NCI-H1930 (cell line): ENCODE measurements around the gene TMEM235.
A peak's percentile ranks its signal among the peaks of the same experiment; 100 is the strongest.
"Not testable (repeated sequence)": the region's sequence is repeated elsewhere in the genome, so short reads cannot be mapped to it uniquely, and the experiment has no call there.

ENCODE experiments used
- DNase-seq, 2 experiments: peaks; one replicate each; lab custom pipeline; 2025; lab: John Stamatoyannopoulos, UW

TMEM235 gene

DNA sequence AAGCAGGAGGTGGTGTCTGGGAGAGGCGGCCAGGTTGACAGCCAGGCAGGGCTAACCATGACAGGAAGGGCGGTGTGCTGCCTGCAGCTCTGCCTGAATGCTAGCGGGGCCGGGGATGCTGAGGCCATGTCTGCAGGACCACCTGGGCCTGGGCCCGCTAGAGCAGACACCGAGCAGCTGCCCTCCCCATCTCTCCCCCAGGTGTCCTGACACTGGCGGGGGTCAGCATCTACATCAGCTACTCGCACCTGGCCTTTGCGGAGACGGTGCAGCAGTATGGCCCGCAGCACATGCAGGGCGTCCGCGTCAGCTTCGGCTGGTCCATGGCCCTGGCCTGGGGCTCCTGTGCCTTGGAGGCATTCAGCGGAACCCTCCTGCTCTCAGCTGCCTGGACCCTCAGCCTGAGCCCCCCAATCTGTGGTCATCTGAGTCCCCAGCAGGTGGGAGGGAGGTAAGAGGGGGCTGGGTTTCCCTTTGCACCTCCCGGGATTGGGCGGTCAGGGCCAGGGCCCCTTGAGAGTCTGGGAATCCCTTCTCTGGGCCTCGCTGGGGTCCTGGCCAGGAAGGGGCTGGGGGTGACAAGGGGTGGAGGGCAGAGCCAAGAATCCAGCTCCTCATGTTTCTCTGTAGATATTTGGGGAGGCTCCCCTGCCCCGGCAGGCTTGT is 7.5 kb downstream of the TMEM235 start:
- no peak for DNase-seq

DNA sequence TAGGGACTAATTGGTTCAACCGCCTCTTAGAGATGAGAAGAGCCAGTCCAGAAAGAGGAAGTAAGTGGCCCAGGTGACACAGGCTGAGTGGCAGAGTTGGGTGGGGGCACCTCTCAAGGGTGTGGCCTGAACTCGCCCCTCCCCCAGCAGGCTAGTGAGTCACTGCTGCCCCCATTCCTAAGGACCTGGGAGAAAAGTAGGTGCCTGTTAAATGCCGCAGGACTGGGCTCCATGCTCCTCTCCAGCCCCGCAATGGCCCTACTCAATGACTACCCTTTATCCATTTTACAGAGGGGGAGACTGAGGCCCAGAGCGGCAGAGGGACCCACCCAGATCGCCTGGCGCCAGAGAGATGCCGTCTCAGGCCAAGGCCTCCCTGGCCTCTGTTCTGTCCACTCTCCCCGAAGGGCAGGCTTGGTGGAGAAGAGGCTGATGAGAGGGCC is 8.1 kb downstream of the TMEM235 start:
- DNase-seq, result no peak

DNA sequence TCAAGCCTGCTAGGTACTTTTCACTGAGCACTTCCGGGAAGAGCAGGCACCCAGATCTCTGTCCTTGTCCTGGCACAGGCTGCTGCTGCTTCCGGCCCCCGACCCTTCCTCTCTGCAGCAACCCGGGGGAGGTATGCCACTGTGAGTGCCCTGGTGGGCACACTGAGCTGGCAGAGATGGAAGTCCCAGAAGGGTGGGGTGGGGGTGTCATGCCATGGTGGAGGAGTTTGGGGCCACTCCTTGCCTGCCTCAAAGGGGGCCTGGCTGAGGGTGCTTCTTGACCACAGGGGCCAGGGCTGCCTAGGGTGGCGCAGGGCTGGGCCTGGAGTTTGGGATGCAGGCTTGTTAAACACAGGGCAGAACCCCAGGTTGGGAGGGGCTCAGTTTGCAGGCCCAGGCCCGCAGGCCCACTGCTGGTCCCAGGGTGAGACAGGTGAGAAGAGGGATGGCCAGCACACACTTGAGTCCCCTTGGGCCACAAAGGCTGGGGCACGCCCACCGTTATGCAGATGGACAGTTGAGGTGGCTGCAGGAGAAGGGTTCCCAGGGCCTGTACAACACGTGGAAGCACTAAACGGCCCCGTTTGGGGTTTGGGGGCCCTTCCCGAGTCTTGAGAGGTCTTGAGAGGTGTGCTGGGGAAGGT is 8.7 kb downstream of the TMEM235 start:
- DNase-seq, result no peak

DNA sequence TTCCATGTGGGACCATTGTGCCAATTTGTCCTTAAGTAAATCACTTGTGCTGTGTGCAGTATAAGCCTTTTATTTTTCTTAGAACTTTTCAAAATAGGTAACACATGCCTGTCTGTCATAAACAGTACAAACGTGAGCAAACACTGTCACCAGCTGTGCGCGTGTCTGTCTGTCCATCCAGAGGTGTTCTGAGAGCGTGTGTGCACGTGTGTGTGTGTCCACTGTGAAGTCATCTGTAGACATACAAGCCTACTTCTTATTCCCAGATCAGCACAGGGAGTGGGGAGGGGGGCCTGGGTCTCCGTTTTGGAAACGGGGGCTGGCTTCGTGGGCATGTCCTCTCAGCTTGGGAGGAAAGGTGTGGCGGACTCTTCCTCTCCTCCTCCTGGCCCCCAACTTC is 9.4 kb downstream of the TMEM235 start:
- no peak for DNase-seq

DNA sequence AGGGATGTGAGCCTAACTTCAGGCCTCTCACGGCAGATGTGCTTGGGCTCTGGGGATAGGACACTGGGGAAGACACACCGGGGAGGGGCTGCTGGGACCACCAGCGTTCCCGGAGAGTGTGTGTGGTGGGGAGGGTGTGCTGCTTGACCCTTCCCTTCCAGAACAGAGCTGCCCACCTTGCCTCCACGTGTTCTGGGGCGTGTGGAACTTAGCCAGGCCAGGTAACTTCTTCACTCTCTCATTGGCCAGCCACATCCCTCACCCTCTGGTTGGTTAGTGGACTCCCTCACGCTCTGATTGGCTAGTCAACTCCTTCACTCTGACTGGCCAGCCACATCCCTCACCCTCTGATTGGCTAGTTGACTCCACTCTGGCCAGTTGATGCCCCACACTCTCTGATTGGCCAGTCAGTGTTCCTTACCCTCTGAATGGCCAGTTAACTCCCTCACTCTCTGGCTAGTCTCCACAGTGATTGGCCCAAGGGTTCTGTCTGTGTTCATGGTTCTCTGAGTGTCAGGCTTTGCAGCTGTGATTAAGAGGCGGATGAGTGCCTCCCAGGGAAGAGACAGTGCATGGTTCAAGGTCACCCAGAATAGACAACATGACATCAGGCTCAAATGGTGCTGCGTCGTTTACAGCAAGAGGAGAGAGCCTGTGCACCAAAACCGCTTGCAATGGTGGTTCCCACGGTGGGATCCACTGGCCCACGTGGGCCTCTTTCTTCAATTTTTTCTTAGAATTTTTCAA is 10.0 kb downstream of the TMEM235 start:
- DNase-seq, result no peak

DNA sequence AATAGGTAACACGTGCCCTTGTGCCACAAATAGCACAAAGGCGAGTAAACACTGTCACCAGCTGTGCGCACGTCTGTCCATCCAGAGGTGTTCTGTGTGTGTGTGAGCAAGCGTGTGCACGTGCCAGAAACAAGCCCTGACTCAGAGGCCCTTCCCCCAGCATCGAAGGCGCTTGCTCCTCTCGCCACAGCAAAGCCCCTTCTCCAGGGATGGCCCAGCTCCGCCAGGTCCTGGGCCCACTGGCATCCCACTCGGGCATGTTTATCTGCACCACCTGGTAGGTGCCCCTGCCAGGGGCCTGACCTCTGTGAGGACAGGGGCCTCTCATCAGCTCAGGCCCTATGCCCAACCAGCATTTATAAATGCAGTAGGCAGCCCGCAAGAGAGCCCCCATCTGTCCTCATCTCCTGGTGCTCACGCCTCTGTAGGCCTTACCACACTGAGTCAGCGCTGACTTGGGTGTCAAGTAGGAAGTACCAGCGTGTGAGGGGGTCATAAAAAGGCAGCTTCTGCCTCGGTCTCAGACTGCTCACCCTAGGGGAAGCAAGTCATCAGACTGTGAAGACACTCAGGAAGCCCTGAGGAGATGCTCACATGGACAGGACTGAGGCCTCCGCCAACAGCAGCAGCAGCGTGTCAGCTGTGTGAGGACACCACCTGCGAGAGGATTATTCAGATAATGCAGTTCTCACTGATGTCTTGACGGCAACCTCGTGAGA is 10.8 kb downstream of the TMEM235 start:
- no peak for DNase-seq

DNA sequence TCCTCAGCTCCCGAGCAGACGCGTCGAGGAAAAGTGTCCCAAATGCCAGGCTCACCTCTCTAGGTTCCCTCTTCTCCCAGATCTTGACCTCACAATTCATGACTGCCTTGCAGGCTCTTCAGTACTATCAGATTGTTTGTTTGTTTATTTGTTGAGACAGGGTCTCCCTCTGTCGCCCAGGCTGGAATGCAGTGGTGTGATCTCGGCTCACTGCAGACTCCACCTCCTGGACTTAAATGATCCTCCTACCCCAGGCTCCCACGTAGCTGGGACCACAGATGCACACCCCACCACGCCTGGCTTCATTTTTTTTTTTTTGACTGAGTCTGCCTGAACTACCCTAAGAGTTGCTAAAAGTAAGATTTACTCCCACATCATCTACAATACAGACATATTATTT is 15.9 kb downstream of the TMEM235 start:
- no peak for DNase-seq

DNA sequence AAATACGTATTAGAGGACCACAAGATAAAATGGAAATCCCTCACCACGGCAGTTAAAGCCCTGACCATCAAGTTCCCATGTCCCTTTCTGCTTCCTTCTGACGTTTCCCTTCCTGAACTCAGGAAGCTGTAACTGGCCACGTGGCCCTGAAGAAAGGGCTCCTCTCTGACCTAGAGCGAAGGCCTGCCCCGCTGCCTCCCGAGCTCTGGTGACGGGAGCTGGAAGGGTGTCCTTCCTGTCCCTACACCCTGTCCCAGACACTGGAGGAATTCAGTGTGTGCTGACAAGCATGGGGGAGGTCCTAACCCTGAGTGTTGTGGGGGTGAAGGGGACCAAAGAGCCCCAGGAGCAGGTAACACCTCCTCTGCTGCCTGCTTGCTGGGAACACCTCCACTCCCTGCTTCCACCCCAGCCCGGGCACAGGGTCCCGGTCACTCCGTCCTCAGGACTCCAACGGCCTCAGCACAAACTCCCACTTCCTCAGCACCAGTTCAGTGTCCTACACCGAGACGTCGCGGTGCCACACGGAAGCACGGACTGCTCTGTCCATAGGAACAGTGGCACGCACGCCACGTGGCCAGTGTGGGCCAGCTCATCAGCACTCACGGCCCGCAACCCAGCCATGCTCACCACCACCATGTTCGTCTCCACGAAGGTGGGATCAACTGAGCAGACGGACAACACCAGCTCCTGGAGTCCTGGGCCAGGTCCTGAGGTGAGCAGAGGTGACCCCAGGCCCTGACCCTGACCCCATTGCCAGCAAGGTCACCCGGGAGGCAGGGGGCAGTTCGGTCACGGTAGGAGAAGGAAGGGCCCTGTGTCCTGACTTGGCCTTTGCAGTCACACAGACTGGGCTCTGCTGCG is 16.9 kb downstream of the TMEM235 start:
- DNase-seq, result no peak

DNA sequence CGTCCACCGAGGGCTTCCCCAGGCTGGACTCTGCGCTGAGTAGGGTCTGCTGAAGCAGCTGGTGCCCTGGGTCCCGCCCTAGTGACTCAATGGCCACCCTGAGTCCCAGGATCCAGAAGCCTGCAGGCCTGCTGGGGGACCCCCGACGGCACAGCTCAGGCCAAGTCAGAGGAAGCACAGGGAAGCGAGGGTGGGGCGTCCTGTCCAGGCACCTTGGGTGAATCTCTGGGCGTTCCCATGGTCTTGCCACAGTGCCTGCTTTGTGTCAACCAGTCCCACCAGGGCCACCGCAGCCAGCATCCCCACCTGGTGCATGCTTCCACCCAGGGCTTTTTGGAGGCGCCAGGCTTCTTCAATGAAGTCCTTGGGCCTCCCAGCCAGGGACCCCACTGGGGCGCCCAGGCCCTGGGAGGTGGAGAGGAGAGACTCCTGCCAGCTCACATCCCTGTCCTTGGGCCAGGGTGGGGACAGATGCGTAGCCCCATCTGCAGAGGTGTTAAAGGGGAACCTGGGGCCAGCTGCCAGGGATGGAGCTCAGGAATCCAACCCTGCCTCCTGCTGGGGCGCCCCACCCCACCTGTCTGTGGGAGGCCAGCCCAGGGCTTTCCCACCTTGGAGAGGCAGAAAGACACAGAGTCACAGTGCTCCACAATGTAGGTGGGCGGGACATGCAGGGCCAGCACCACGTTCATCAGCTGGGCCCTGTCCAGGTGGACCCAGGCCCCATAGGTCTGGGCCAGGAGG is 17.8 kb downstream of the TMEM235 start:
- DNase-seq, result no peak

DNA sequence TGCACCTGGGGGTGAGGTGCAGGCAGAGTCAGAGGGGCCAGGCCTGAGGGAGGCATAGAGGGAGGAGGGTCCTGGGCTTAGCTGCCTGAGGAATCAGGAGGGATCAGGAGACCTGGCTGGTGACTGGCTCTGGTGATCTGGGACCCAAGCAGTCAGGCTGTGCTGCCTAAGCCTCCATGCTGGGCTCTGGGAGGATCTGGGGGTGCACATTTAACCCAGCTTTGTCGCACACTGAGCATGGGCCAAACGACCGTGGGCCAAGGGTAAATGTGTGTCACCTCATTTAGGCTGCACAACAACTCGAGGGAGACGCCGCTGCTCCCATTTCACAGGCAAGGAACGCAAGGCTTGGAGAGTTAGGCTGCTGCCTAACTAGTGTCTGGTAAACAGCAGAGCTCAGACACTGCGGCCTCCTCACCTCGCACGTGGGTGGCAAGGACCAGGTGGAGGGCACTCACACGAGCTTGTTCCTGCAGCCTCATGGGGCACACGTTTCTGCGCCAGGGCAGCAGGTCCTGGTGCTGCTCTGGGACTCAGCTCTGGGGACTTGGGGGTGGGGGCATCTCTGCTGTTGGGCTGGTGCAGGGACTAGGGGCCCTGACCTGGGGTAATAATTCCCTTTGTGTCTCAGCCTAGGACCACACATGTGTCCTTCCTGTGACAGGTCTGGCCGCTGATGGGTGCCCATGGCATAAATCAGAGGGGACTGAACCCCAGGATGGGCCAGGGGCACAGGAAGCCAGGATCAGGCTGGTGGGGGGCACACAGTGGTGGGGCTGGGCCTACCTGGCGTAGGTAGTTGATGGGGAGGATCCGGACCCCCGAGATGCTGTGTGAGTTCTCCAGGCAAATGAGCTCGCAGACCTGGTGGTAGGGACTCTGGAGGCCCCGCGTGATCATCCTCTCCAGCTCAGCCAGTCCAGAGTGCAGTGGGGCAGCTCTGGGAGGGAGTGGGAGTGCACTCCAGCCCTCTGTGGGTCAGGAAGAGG is 18.7 kb downstream of the TMEM235 start:
- DNase-seq, result no peak

DNA sequence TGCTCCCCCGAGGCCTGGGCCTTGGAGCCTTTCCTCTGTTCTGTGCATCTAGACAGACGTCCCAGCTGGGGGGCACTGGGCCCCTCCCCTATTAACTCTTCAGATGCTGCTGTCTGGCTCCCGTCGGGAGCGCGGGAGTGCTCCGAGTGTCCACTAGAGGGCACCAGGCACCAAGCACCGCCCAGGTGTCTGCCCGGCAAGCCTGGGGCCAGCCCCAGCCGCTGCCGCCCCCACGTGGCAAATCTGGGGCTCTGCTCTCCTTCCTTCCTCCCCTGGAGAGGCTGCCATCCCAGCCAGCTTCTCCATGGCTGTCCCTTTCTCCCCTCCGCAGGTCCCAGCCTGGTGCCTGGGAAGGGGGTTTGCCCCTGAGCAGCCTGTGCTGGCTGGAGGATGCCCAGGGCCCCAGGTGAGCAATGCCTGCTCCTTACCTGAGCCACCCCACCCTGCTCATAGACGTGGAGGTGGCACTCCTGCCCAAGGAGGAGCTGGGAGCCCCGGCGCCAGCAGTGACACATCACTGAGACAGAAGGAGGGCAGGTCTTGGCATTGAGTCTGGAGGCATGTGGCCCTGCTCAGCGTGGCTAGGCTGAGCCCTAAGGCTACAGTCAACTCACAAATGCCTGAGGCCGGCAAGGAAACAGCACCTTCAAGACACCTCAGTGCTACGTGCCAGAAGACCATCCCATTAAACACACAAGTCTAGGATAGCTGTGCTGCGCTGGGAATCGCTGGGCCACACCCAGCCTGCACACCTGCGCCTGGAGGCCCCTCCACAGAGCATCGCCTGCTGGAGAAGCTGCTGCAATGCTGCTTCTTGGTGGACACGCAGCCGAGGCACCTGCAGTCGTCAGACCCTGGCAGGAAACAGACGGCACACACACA is 19.7 kb downstream of the TMEM235 start:
- DNase-seq, result peak; percentile 83 to 86

DNA sequence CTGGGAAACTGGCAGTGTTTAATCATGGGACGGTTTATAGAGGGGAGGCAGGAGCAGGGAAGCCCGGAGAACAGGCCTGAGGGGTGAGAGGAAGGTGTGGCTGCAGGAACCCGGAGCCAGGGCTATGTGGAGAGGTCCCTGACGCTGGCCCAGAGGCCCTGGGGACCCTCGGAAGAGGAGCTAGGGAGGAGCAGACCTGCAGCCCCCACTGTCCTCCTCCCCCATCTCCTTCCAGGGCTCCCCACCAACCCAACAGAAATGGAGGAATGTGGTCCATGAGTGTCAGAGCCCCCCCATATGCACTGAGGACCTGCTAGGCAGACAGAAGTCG is 20.3 kb downstream of the TMEM235 start:
- no peak for DNase-seq

DNA sequence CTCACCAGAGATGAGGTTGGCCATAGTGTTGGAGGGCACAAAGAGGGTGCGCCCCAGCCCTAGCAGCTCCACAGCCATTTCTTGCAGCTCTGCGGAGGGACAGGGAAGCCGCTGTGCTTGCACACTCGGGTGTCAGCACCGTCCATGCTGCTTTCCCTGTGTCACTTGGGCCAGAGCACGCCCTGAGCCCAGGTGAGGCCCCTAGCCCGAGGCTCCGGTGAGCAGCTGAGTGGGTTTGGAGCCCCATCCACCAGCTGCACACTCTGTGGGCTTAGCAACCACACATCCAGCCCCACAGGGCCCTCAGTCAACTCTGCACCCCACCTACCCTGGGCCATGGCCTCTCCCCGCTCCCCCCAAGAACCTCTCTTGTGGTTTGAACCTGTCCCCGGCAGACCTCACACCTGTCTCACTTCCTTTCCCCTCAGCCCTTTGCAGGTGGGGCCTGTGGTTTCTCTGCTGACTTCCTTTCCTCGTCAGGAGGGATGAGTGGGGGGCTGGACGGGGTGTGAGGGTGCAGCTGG is 20.7 kb downstream of the TMEM235 start:
- DNase-seq, result no peak

DNA sequence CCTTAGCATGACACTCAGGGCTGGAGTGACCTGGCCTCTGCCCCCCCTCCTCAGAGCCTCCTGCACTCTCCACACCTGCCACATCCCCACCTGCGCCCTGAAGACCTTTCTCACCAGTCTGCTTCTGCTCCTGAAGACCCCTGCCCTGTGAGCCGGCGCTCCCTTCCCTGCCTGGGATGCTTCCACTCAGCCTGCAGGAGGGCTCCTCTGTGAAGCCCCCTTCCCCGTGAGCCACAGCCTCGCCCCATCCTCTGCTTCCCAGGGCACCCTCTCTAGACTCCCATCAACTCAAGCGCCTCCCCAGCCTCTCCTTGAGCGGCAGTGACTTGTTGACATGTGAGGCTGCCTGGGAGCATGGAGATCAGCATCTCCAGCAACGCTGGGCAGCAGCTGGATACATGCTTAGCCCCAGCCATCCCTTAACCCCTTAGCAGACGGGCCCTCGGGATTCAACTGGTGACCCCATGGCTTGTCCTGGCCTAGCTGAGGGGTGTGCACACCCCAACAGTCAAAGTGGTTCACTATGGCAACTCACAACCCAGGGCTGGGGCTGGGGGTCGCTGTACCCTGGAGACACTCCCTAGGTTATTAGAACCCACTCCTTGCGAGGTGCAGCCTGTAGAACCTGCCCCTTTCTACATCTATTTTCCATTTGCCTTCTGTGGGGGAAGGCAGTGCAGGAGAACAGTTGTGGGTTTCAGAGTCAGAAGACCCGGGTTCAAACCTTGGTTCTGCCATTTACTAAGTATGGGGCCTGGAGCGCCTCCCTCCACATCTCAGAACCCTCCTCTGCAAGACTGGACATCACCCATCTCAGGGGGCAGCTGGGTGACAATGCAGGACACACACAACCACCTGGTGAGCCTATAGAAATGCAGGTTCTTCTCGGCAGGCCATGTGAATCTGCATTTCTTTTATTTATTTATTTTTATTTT is 21.5 kb downstream of the TMEM235 start:
- no peak for DNase-seq

DNA sequence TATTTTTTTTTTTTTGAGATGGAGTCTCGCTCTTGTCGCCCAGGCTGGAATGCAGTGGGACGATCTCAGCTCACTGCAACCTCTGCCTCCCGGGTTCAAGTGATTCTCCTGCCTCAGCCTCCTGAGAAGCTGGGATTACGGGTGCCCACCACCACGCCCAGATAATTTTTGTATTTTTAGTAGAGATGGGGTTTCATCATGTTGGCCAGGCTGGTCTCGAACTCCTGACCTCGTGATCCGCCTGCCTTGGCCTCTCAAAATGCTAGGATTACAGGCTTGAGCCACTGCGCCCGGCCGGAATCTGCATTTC is 22.2 kb downstream of the TMEM235 start:
- DNase-seq, result not testable (repeated sequence)

DNA sequence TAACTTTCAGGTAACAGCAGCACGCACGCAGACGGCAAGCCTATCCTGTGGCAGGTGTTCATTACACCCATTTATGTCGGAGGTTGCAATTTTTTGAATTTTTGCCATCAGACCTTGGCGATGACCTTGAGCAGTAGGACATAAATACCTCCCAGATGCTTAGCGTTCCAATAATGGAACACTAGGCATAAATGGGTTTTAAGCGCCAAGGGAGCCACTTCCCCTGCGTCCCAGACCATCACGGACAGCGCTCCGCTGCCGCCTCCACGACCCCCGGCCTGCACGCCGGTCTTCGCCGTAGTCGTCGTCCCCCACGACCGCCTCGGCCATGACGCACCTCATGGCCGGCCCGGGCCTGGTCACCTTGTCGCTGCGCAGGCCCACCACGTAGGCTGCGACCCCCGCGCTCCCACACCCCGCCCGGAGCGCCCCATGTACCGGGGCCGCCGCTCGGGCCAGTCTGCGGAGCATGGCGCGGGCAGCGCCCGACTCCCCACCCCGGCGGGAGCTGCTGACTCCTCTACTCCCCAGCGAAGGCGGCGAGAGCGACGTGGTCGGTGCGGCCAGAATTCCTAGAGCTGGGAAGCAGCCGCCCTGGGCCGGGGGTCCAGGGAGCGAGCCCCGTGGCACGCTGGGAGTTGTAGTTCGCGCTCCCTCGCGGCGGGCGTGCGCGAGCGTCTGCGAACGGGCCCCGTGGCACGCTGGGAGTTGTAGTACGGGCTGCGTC is 22.7 kb downstream of the TMEM235 start:
- DNase-seq, result peak; percentile 86 to 93
